ENCODE results near the gene PTPRT. TPM values are rescaled to one million over a fixed set of nuclear protein-coding genes. Genes with fewer than 3 reads are reported as not detected.

The PTPRT gene
- total RNA-seq, 1 donor: not detected

- no peak for DNase-seq (ENCODE audit: low read depth)
- no peak for TF ChIP-seq CTCF (IDR thresholded peaks at IDR 0.05; ENCODE audit: insufficient read depth, low read depth, low read length)
- no peak overlapping the region for H3K4me3 ChIP-seq (ENCODE audit: low read depth, low read length)
These were observed 1106.4 kb downstream of the PTPRT start for GRCh38 chr20:42083280-42083679.

DNA sequence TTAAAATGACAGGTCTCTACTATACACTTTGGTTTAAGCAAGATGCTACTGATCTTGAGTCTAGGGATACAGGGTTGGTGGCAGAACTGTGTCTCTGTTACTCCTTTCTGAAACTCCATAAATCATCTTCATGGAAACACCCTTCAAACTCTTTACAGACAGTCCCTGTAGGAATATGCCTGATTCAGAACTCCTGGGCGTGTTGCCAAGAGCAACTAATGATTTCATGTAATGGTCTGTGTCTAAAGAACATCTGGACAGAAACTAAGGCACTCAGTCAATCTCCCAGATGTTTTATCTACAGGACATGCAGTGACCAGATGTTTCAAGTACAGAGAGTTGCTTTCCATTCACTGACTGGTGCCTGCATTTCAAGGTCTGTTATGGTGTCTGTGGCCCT, 1107.1 kb downstream of the PTPRT start:
- peak; percentile 2 for DNase-seq (ENCODE audit: low read depth)
- H3K4me3 ChIP-seq (ENCODE audit: low read depth, low read length): no peak overlapping the region
- no peak for TF ChIP-seq CTCF (IDR thresholded peaks at IDR 0.05; ENCODE audit: insufficient read depth, low read depth, low read length)

GRCh38 chr20:42080956-42081355, 1108.8 kb downstream of the PTPRT start:
- no peak for DNase-seq (ENCODE audit: low read depth)
- no peak overlapping the region for H3K4me3 ChIP-seq (ENCODE audit: low read depth, low read length)
- TF ChIP-seq CTCF (IDR thresholded peaks at IDR 0.05; ENCODE audit: insufficient read depth, low read depth, low read length): no peak

- no peak for DNase-seq (ENCODE audit: low read depth)
- TF ChIP-seq CTCF (IDR thresholded peaks at IDR 0.05; ENCODE audit: insufficient read depth, low read depth, low read length): no peak
These were observed 1114.8 kb downstream of the PTPRT start for GRCh38 chr20:42074944-42075343.

GRCh38 chr20:42067596-42067995, 1122.1 kb downstream of the PTPRT start:
- H3K4me3 ChIP-seq (ENCODE audit: low read depth, low read length): no peak overlapping the region
- no peak for DNase-seq (ENCODE audit: low read depth)
- TF ChIP-seq CTCF (IDR thresholded peaks at IDR 0.05; ENCODE audit: insufficient read depth, low read depth, low read length): no peak

More at GRCh38 chr20:42074944-42075343, 1114.8 kb downstream of the PTPRT start:
- no peak overlapping the region for H3K4me3 ChIP-seq (ENCODE audit: low read depth, low read length)

DNA sequence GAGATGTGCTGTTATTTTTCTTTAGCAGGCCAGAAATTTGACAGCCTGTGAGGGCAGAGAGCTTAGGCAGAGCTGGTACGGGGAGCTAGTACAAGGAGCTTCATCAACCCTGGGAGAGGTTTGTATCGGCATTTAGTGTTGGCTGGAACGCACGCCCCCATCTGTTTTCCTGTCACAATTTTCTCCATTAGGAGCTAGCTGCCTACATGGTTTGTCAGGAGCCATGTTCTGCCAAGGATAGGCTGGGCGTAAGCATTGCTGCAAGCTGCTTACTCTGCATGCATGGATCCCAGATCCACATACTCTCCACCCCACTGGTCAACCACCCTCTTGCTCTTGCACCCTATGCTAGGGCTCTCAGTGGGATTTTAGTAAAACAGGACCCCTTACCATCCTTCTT, 1122.5 kb downstream of the PTPRT start:
- DNase-seq (ENCODE audit: low read depth): no peak
- no peak for TF ChIP-seq CTCF (IDR thresholded peaks at IDR 0.05; ENCODE audit: insufficient read depth, low read depth, low read length)
- no peak overlapping the region for H3K4me3 ChIP-seq (ENCODE audit: low read depth, low read length)

DNA sequence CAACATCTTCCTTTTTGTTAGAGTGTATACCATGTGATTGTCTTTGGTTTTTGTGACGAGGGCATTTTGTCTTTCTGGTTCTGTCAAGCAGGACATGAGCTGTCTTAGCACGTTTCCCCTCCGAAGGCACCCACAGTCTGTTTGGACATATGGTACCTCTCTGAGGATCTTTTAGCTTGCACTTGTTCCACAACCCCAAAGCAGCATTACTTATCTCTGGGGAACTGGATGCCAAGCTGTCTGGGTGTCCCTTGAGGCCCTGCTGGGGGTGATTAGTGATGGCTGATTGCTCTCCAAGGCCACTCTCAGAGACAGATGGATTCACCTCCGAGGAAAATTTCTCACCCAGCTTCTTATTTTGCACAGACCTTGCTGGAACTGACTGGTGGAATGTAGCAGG, 1126.6 kb downstream of the PTPRT start:
- no peak for DNase-seq (ENCODE audit: low read depth)
- TF ChIP-seq CTCF (IDR thresholded peaks at IDR 0.05; ENCODE audit: insufficient read depth, low read depth, low read length): no peak
- no peak overlapping the region for H3K4me3 ChIP-seq (ENCODE audit: low read depth, low read length)
